Activated CD8-positive, alpha-beta T cell treated with anti-CD3 and anti-CD28 coated beads for 36 hours (primary cell): ENCODE data around the gene PTPRD. TPM values are rescaled to one million over a fixed set of nuclear protein-coding genes. Genes with fewer than 3 reads are reported as not detected.

Source experiments
- ATAC-seq: fragments of 200-7000 bp; cut with Tn5 transposase; one replicate; pipeline ENCODE4 v1.10.0; 2021; ENCODE audit warnings: mild to moderate bottlenecking, moderate library complexity
- CTCF ChIA-PET: fragments of 350-600 bp; sonication (Branson Sonifier 250); formaldehyde crosslinking; loops from one replicate; lab custom pipeline; 2021; ENCODE audit warnings: antibody characterized with exemption; lab: Charles Lee
- POLR2A ChIA-PET: fragments of 350-600 bp; sonication (Branson Sonifier 250); formaldehyde crosslinking; loops from one replicate; lab custom pipeline; 2021; ENCODE audit warnings: antibody characterized with exemption; lab: Charles Lee
- DNase-seq: peaks from one replicate; pipeline ENCODE4 v3.0.0-alpha.2; 2020
- H3K27ac Mint-ChIP-seq: one replicate; pipeline ENCODE4 v1.8.0; 2021; ENCODE audit warnings: mild to moderate bottlenecking, mixed read lengths
- H3K27me3 Mint-ChIP-seq: one replicate; pipeline ENCODE4 v1.8.0; 2021; ENCODE audit warnings: mixed read lengths
- H3K36me3 Mint-ChIP-seq: one replicate; pipeline ENCODE4 v1.8.0; 2021; ENCODE audit warnings: low read depth, mixed read lengths
- H3K4me1 Mint-ChIP-seq: one replicate; pipeline ENCODE4 v1.8.0; 2021; ENCODE audit warnings: low read depth, mixed read lengths
- H3K4me3 Mint-ChIP-seq: one replicate; pipeline ENCODE4 v1.8.0; 2021; ENCODE audit warnings: mild to moderate bottlenecking, moderate library complexity, mixed read lengths
- H3K9me3 Mint-ChIP-seq: one replicate; pipeline ENCODE4 v1.8.0; 2021; ENCODE audit warnings: mixed read lengths
- intact Hi-C: fragments of 100-400 bp; cut with micrococcal nuclease; formaldehyde crosslinking; loops from one replicate; pipeline ENCODE4 v1.10.0; 2022
- total RNA-seq, 2 experiments: library from RNA; stranded (reverse); gene quantifications; one replicate each; pipeline ENCODE4 v1.2.3, GENCODE V29; 2021
- TF ChIP-seq, protein P1 (sequence below): fragments of 200-600 bp; IDR thresholded peaks from one replicate; pipeline ENCODE4 v1.8.0; 2022; ENCODE audit warnings: antibody characterized with exemption, mild to moderate bottlenecking

The PTPRD gene
- total RNA-seq, 2 experiments from 2014 or later = not detected

DNA sequence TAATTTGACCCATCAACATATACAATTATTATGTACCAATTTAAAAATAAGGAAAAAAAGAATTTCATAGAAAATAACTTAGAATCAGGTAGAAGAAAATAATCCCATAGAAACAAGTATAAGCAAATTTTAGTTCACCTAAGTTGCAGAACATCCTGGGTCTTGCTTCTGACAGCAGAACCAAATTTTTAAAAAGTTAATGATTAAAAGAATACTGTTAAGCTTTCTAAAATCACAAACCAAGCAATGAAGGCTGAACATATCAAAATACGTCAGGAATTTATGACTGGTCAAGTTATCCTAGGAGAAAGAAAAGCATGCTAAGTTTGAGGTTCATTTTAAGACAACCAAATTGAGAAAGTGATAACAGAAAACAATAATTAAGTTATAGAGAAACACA is 650.9 kb downstream of the PTPRD start:
- ChIA-PET CTCF (no interaction called here), POLR2A (no interaction called here)
- Mint-ChIP-seq H3K4me1 (no peaks in the 10 kb centered on the region), H3K27me3 (no peaks in the 10 kb centered on the region), H3K4me3 (no peak overlapping the region), H3K9me3 (no peaks in the 10 kb centered on the region), H3K27ac (no peak overlapping the region), H3K36me3 (no peaks in the 10 kb centered on the region)
- ATAC-seq (no peak), DNase-seq (no peak)
- intact Hi-C loops = no loop called here
- TF ChIP-seq, protein P1, sequence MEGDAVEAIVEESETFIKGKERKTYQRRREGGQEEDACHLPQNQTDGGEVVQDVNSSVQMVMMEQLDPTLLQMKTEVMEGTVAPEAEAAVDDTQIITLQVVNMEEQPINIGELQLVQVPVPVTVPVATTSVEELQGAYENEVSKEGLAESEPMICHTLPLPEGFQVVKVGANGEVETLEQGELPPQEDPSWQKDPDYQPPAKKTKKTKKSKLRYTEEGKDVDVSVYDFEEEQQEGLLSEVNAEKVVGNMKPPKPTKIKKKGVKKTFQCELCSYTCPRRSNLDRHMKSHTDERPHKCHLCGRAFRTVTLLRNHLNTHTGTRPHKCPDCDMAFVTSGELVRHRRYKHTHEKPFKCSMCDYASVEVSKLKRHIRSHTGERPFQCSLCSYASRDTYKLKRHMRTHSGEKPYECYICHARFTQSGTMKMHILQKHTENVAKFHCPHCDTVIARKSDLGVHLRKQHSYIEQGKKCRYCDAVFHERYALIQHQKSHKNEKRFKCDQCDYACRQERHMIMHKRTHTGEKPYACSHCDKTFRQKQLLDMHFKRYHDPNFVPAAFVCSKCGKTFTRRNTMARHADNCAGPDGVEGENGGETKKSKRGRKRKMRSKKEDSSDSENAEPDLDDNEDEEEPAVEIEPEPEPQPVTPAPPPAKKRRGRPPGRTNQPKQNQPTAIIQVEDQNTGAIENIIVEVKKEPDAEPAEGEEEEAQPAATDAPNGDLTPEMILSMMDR = no peak

DNA sequence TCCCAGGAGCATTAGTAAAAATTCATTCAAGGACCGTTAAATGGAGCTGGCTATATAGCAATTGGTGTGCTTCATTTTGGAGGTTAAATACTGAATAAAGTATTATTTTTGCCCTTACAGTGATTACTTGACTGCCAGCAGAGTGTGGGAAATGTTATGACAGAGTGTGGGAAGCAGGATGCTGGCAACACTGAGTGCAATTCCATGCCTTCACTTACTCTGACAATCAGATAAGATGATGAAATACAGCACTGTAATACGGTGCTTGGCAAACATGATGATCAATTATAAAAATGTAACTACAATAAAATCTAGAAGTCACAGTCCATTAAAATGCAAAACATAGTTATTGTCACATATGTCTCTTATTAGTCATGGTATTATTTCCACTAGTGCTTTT is 651.3 kb downstream of the PTPRD start:
- H3K9me3 Mint-ChIP-seq = no peaks in the 10 kb centered on the region
- POLR2A ChIA-PET = no interaction called here
- TF ChIP-seq, protein P1 = no peak
- no peaks in the 10 kb centered on the region for H3K36me3 Mint-ChIP-seq
- no peak overlapping the region for H3K4me3 Mint-ChIP-seq
- CTCF ChIA-PET = no interaction called here
- H3K4me1 Mint-ChIP-seq = no peaks in the 10 kb centered on the region
- H3K27me3 Mint-ChIP-seq = no peaks in the 10 kb centered on the region
- ATAC-seq = no peak
- H3K27ac Mint-ChIP-seq = no peak overlapping the region
- intact Hi-C loops = no loop called here
- no peak for DNase-seq

DNA sequence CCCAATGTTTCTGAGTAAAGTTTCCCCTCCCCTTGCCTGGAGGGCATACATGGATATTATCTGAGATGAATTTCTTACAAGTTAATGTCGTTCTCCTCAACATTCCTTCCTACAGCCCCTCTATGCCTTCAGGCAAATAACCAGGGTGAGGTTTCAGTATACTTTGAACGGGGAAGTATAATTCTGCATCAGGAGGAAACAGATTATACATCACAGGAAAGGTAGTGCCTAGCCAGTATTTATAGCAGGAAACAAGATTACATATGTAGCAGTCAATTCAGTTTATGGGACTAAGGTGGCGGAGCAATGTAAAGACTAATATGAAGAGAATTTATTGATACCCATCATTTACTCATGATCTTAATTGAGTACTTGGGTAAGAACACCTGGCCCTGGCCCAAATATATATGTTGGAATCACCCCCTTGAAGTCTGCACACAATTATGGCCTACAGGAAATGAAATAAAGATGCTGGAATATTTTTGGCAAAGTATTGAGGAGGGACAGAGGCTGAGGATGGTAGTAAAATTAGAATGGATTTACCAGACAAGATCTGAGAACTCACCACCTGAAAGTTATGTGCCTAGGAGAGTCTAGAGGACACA is 661.1 kb downstream of the PTPRD start:
- ATAC-seq = no peak
- Mint-ChIP-seq H3K9me3 (no peaks in the 10 kb centered on the region), H3K36me3 (no peaks in the 10 kb centered on the region), H3K4me1 (no peaks in the 10 kb centered on the region), H3K27ac (no peak overlapping the region), H3K4me3 (no peak overlapping the region), H3K27me3 (no peaks in the 10 kb centered on the region)
- intact Hi-C loops = no loop called here
- POLR2A ChIA-PET = no interaction called here
- DNase-seq = no peak
- CTCF ChIA-PET = interaction anchor here (1.4 kb wide), 1 partner anchor 9 kb away, joined by 8 read pairs; no protein-coding TSS in a partner anchor
- TF ChIP-seq, protein P1 = no peak

DNA sequence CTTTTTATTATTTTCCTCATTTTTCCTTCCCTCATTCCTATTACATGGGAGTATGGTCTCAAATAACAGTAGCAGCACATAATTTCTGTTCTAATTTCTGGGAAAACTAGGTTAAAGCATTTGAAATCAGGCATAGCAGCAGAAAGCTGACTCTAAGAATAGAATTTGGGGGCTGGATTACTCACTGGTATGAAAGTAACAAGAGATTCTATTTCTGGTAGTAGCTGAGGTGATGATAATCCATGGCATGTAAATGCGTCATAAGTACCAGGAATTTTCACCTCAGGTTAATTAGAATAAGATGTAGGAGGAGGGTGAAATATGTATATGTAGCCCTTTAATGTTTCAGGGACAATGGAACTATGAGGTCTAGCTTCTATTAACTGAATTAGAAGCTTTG is 662.0 kb downstream of the PTPRD start:
- ATAC-seq (no peak), DNase-seq (no peak)
- ChIA-PET CTCF (interaction anchor here (1.4 kb wide), 1 partner anchor 8 kb away, joined by 8 read pairs; no protein-coding TSS in a partner anchor), POLR2A (no interaction called here)
- H3K4me1 Mint-ChIP-seq = no peaks in the 10 kb centered on the region
- H3K27me3 Mint-ChIP-seq = no peaks in the 10 kb centered on the region
- no peaks in the 10 kb centered on the region for H3K36me3 Mint-ChIP-seq
- H3K27ac Mint-ChIP-seq = no peak overlapping the region
- H3K4me3 Mint-ChIP-seq = no peak overlapping the region
- no peaks in the 10 kb centered on the region for H3K9me3 Mint-ChIP-seq
- TF ChIP-seq, protein P1 = no peak
- intact Hi-C loops = no loop called here

DNA sequence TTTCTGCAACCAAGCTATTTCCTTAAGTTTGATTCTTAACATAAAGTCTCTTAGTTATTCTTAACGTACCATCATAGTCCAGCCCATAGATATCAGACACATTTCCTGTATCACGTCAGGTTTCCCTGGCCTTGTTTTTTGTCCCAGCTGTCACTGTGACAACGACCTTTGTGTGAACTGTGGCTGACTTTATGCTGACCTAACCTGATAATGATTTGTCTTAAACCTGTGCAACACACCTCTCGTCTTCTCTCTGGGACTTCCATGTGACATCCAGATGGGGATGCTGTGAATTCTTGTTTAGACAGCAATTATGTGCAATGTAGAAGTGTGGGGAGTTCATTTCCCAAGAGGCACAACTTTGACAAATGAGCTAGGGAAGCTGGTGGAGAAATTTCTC is 662.8 kb downstream of the PTPRD start:
- Mint-ChIP-seq H3K9me3 (no peaks in the 10 kb centered on the region), H3K27me3 (no peaks in the 10 kb centered on the region), H3K4me1 (no peaks in the 10 kb centered on the region), H3K36me3 (no peaks in the 10 kb centered on the region), H3K27ac (no peak overlapping the region), H3K4me3 (no peak overlapping the region)
- CTCF ChIA-PET = no interaction called here
- POLR2A ChIA-PET = no interaction called here
- ATAC-seq (no peak), DNase-seq (no peak)
- TF ChIP-seq, protein P1 = no peak
- intact Hi-C loops = no loop called here
